Right atrium auricular region (tissue), 2 donors: ENCODE data around the gene SPON2. TPM values are rescaled to one million over a fixed set of nuclear protein-coding genes. Genes with fewer than 3 reads are reported as not detected.

Experiments
- DNase-seq: peaks from one replicate; pipeline ENCODE4 v3.0.0-alpha.2; 2019; ENCODE audit warnings: low spot score
- H3K27ac ChIP-seq, 2 donors: fragments of 200-600 bp; sonication (generic); 1 replicate in 1 of 2; 2 replicates in 1 of 2; pipeline ENCODE4 v1.5.1; 2016 to 2019
- H3K27me3 ChIP-seq, 2 donors: fragments of 200-600 bp; sonication (generic); one replicate each; pipeline versions ENCODE4 v1.5.1 to v1.6.0; 2017 to 2019
- H3K36me3 ChIP-seq: fragments of 200-600 bp; sonication (generic); one replicate; pipeline ENCODE4 v1.5.1; 2016
- H3K4me1 ChIP-seq, 2 donors: fragments of 200-600 bp; sonication (generic); one replicate each; pipeline versions ENCODE4 v1.5.1 to v1.6.0; 2017 to 2019
- H3K4me3 ChIP-seq, 2 donors: fragments of 200-600 bp; sonication (generic); 1 replicate in 1 of 2; 2 replicates in 1 of 2; pipeline ENCODE4 v1.5.1; 2017 to 2019; ENCODE audit warnings: mild to moderate bottlenecking in 1 of 2, moderate library complexity in 1 of 2
- H3K9me3 ChIP-seq, 2 donors: fragments of 200-600 bp; sonication (generic); one replicate each; pipeline ENCODE4 v1.5.1; 2019
- CTCF ChIP-seq, 2 donors: fragments of 200-600 bp; sonication (generic); IDR thresholded peaks; one replicate each; pipeline ENCODE4 v1.5.1; 2019; ENCODE audit warnings: antibody characterized with exemption in 2 of 2
- total RNA-seq, 2 donors: library from RNA; depleted of rRNA; stranded (reverse); fragments of >200 nt; gene quantifications; one replicate each; pipeline ENCODE4 v1.1.0, GENCODE V29; 2016

SPON2 gene
- total RNA-seq, 2 donors from 2014 or later: 13.0 to 20.8 TPM

GRCh38 chr4:1207157-1207470, 34.7 kb upstream of the SPON2 start:
- no peaks in the 10 kb centered on the region for H3K27me3 ChIP-seq
- peaks cover 10% of the 10 kb centered on the region for H3K36me3 ChIP-seq
- H3K4me1 ChIP-seq: peaks cover 0 to 47% of the 10 kb centered on the region in 2 donors
- TF ChIP-seq CTCF (IDR thresholded peaks at IDR 0.05): no peak
- no peak overlapping the region for H3K4me3 ChIP-seq
- H3K27ac ChIP-seq: no peak overlapping the region
- no peaks in the 10 kb centered on the region for H3K9me3 ChIP-seq
- DNase-seq: no peak

GRCh38 chr4:1206299-1207156, 34.1 kb upstream of the SPON2 start:
- Histone ChIP-seq H3K4me1 (peaks cover 0 to 41% of the 10 kb centered on the region in 2 donors), H3K9me3 (no peaks in the 10 kb centered on the region), H3K4me3 (no peak overlapping the region), H3K27ac (no peak overlapping the region), H3K36me3 (peaks cover 4% of the 10 kb centered on the region), H3K27me3 (no peaks in the 10 kb centered on the region)
- no peak for DNase-seq
- no peak for TF ChIP-seq CTCF (IDR thresholded peaks at IDR 0.05)

GRCh38 chr4:1205586-1206298, 33.4 kb upstream of the SPON2 start:
- no peaks in the 10 kb centered on the region for H3K9me3 ChIP-seq
- no peak overlapping the region for H3K27ac ChIP-seq
- H3K4me1 ChIP-seq: peaks cover 0 to 39% of the 10 kb centered on the region in 2 donors
- no peaks in the 10 kb centered on the region for H3K36me3 ChIP-seq
- DNase-seq: no peak
- TF ChIP-seq CTCF (IDR thresholded peaks at IDR 0.05): no peak
- H3K4me3 ChIP-seq: no peak overlapping the region
- H3K27me3 ChIP-seq: no peaks in the 10 kb centered on the region

GRCh38 chr4:1204828-1205585, 32.6 kb upstream of the SPON2 start:
- no peaks in the 10 kb centered on the region for H3K27me3 ChIP-seq
- H3K9me3 ChIP-seq: no peaks in the 10 kb centered on the region
- TF ChIP-seq CTCF (IDR thresholded peaks at IDR 0.05): no peak
- H3K4me1 ChIP-seq: peaks cover 0 to 39% of the 10 kb centered on the region in 2 donors
- DNase-seq: peak; percentile 58
- H3K4me3 ChIP-seq: no peak overlapping the region
- no peak overlapping the region for H3K27ac ChIP-seq
- H3K36me3 ChIP-seq: no peaks in the 10 kb centered on the region

- peaks cover 0 to 33% of the 10 kb centered on the region in 2 donors for H3K4me1 ChIP-seq
- H3K27me3 ChIP-seq: no peaks in the 10 kb centered on the region
- DNase-seq: peak; percentile 56
- no peak for TF ChIP-seq CTCF (IDR thresholded peaks at IDR 0.05)
- H3K4me3 ChIP-seq: no peak overlapping the region
- no peak overlapping the region for H3K27ac ChIP-seq
- no peaks in the 10 kb centered on the region for H3K36me3 ChIP-seq
- H3K9me3 ChIP-seq: no peaks in the 10 kb centered on the region
Observed at GRCh38 chr4:1204286-1204827, 32.0 kb upstream of the SPON2 start.
